ENCODE data around the gene AFTPH. TPM values are rescaled to one million over a fixed set of nuclear protein-coding genes. Genes with fewer than 3 reads are reported as not detected.
A peak's percentile ranks its signal among the peaks of the same experiment; 100 is the strongest.

Gene AFTPH
- total RNA-seq, 4 donors from 2014 or later = 24.1 to 62.4 (median 37.4) TPM

DNA sequence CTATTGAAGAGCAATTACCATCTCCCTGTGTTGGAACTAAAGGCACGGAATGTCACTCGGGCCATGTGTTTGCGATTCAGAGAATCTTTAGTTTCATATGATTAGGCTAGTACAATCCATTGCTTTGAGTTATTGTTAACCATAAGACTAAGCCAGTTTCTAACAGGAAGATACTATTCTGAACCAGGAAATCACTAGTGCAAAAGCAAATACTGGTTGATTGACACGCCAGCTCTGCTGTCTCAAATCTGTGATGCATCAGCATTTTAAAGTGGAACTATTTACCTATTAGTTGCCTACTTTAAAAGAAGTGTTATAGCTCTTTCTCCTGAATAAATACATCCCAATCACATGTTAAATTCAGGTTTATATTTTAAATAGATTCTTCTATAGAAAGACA is 61.9 kb downstream of the AFTPH start:
- H3K4me1 ChIP-seq = no peaks in the 10 kb centered on the region
- H3K27ac ChIP-seq = no peak overlapping the region
- intact Hi-C loops (cut with DNase I; ENCODE audit: low total_unique reads) = no loop called here
- no peaks in the 10 kb centered on the region for H3K27me3 ChIP-seq
- no peak for DNase-seq
- H3K4me3 ChIP-seq = no peak overlapping the region
- no peaks in the 10 kb centered on the region for H3K9me3 ChIP-seq
- no peaks in the 10 kb centered on the region for H3K36me3 ChIP-seq
- TF ChIP-seq, protein P1, sequence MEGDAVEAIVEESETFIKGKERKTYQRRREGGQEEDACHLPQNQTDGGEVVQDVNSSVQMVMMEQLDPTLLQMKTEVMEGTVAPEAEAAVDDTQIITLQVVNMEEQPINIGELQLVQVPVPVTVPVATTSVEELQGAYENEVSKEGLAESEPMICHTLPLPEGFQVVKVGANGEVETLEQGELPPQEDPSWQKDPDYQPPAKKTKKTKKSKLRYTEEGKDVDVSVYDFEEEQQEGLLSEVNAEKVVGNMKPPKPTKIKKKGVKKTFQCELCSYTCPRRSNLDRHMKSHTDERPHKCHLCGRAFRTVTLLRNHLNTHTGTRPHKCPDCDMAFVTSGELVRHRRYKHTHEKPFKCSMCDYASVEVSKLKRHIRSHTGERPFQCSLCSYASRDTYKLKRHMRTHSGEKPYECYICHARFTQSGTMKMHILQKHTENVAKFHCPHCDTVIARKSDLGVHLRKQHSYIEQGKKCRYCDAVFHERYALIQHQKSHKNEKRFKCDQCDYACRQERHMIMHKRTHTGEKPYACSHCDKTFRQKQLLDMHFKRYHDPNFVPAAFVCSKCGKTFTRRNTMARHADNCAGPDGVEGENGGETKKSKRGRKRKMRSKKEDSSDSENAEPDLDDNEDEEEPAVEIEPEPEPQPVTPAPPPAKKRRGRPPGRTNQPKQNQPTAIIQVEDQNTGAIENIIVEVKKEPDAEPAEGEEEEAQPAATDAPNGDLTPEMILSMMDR (IDR thresholded peaks at IDR 0.05) = no peak
- no peak for TF ChIP-seq POLR2A (IDR thresholded peaks at IDR 0.05)

DNA sequence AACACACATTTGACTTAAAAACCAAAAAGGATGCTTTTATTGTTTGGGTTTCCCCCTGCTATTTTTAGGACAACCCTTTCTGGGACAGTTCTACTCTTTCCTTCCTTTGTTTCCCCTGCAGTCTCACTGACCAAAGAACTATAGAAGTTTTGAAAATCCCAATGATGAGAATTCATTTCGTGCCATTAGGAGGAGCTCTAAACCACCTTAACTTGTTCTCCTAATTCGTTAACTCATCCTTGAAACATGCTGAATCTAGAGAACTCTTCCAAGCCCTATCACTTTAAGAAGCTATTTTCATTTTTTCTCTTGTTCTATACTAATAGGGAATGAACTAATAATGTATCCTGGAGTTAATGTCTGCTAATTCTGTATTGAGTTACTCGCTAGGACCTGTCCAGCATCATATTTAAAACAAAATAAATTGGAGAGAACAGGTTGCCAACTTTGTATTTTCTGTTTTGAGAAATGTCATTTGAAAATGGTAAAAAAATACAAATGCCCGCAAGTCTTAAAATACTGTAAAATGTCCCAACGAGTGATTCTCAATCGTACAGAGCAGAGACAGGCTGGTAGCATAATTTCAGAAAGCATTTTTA is 62.9 kb downstream of the AFTPH start:
- H3K9me3 ChIP-seq = no peaks in the 10 kb centered on the region
- TF ChIP-seq POLR2A (IDR thresholded peaks at IDR 0.05) = no peak
- TF ChIP-seq, protein P1 (IDR thresholded peaks at IDR 0.05) = peak; percentile 55 to 80 (median 67)
- H3K27ac ChIP-seq = no peak overlapping the region
- H3K36me3 ChIP-seq = no peaks in the 10 kb centered on the region
- no peak for DNase-seq
- H3K4me3 ChIP-seq = no peak overlapping the region
- intact Hi-C loops (cut with DNase I; ENCODE audit: low total_unique reads) = no loop called here
- no peaks in the 10 kb centered on the region for H3K27me3 ChIP-seq
- H3K4me1 ChIP-seq = no peaks in the 10 kb centered on the region

DNA sequence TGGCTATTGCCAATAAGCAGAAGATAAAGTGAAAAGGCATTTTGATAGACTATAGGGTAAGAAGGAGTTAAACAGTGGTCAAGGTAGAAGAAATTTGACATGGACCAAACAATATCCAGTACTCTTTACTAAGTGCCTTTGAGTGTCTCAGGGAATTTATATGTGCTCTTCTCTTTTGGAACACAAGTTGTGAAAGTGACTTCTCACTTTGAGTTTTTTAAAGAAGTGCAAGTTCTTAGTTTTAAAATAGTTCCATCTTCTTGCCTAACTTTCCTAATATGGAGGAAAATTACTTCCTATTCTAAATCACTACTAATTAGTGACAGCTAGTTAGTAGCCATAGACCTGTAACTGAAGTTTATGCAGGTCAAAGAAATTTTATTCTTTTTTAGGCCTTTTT is 63.4 kb downstream of the AFTPH start:
- TF ChIP-seq, protein P1 (IDR thresholded peaks at IDR 0.05) = no peak
- no peak for TF ChIP-seq POLR2A (IDR thresholded peaks at IDR 0.05)
- H3K27ac ChIP-seq = no peak overlapping the region

DNA sequence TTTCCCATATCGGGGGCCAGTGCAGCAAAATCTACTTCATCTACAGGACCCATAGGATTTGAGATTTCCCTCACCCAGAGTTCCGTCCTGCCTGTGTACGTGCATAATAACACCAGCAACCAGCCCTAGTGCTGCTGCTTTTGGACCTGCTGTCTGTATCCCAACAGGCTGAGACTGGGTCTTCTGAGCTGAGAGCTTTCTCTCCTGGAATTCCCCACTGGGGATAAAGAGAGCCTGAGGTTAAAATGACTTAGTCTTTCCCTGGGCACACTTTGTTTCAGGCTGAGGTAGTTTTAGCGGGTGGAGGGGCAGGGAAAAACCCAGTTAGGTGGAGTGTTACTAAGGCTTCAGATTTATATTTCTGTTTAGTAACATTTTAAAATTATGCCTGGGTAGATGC is 67.1 kb downstream of the AFTPH start:
- H3K27me3 ChIP-seq = no peaks in the 10 kb centered on the region
- no peaks in the 10 kb centered on the region for H3K36me3 ChIP-seq
- no peak overlapping the region for H3K27ac ChIP-seq
- TF ChIP-seq POLR2A (IDR thresholded peaks at IDR 0.05) = no peak
- TF ChIP-seq, protein P1 (IDR thresholded peaks at IDR 0.05) = no peak
- no peaks in the 10 kb centered on the region for H3K9me3 ChIP-seq
- no peak for DNase-seq
- H3K4me3 ChIP-seq = no peak overlapping the region
- no peaks in the 10 kb centered on the region for H3K4me1 ChIP-seq
- intact Hi-C loops (cut with DNase I; ENCODE audit: low total_unique reads) = loop anchor here (10.0 kb wide), 1 partner anchor 274 kb away; no protein-coding TSS in a partner anchor

More for the DNA sequence above, 63.4 kb downstream of the AFTPH start:
- Histone ChIP-seq H3K4me3 (no peak overlapping the region), H3K36me3 (no peaks in the 10 kb centered on the region), H3K4me1 (no peaks in the 10 kb centered on the region), H3K9me3 (no peaks in the 10 kb centered on the region), H3K27me3 (no peaks in the 10 kb centered on the region)
- no peak for DNase-seq
- intact Hi-C loops (cut with DNase I; ENCODE audit: low total_unique reads) = no loop called here

DNA sequence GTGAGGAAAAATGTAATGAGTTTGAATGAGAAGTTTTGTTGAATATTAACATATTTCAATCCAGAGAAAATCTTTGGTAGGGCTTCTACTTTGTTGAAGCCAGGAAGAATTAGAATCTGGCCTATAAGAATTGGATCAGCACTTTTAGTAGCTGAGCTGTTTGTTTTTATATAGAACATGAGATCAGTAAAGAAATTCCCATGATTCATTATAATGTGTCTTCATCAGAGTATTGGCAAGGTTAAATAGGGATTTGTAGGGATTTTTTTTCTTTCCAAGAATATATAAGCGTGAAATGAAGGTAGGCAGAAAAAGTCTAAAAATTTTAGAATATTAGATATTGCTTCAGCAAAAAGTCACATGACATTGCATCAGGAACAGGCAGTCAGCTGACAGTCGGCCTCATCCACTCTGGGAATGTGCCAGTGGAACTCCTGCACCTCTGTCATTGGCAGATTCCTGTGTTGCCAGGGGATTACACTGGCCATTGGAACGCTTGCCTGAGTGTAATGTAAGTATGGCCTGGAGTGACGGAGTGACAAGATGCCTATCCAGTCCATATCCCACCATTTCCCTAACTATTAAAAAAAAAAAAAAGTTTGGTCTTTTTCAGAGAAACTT is 69.0 kb downstream of the AFTPH start:
- H3K4me3 ChIP-seq = no peak overlapping the region
- intact Hi-C loops (cut with DNase I; ENCODE audit: low total_unique reads) = loop anchor here (10.0 kb wide), 1 partner anchor 272 kb away; no protein-coding TSS in a partner anchor
- peak in 1 of 2 donors; percentile 29 for DNase-seq
- no peak overlapping the region for H3K27ac ChIP-seq
- H3K4me1 ChIP-seq = no peaks in the 10 kb centered on the region
- TF ChIP-seq, protein P1 (IDR thresholded peaks at IDR 0.05) = no peak
- TF ChIP-seq POLR2A (IDR thresholded peaks at IDR 0.05) = no peak
- no peaks in the 10 kb centered on the region for H3K36me3 ChIP-seq
- H3K9me3 ChIP-seq = no peaks in the 10 kb centered on the region
- H3K27me3 ChIP-seq = no peaks in the 10 kb centered on the region

All from uterus (tissue), 4 donors.